GM18951 (cell line): ENCODE results near the gene HAUS8.
"Not testable (repeated sequence)": the region's sequence is repeated elsewhere in the genome, so short reads cannot be mapped to it uniquely, and the experiment has no call there.

Source experiments
- POLR2A ChIP-seq: IDR thresholded peaks from 4 replicates; pipeline ENCODE4 v1.6.1; 2011; ENCODE audit warnings: mild to moderate bottlenecking; ENCODE audit not compliant: insufficient read length, insufficient read depth; ENCODE audit errors: extremely low read depth
- in situ Hi-C: fragments of 300-500 bp; cut with MboI; formaldehyde crosslinking; loops from one replicate; pipeline ENCODE4 v1.12.0; 2022; ENCODE audit warnings: low sequenced_read_pairs, mixed read lengths, inconsistent platforms; ENCODE audit not compliant: unreplicated experiment

The HAUS8 gene

DNA sequence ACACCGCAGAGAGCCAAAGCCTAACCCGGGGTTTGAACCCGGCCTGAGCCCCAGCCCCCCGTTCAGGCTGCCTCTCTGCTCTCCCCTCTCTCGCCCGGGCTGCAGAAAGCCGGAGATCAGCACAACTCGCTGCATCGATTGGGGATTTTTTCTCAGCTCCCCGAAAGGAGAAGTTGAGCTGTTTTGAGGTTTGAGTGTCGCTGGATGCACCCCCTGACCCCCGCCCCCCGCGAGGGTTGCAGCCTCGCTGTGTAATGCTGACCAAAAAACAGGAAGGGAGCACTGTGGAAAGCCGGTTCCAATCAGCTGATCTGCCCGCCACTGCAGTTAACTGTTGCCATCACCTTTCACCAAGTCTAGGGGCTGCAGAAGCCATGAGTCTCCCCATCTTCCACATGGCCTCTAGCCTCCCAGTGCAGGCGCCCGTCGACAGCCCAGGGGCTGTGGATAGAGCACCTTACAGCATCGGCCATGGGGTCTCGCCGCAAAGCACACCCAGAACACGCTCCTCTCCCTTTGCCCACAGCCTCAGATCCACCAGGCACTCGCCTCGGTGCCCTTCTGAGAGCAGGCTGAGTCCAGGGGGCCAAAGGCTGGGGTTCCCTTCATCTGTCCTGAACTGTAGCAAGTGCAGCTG is 34.8 kb upstream of the HAUS8 start:
- in situ Hi-C loops: no loop called here
- TF ChIP-seq POLR2A: no peak

GRCh38 chr19:17109300-17109699 is 34.0 kb upstream of the HAUS8 start:
- no peak for TF ChIP-seq POLR2A
- in situ Hi-C loops: no loop called here

- TF ChIP-seq POLR2A: no peak
- in situ Hi-C loops: no loop called here
These were observed 33.2 kb upstream of the HAUS8 start for GRCh38 chr19:17108453-17108784.

DNA sequence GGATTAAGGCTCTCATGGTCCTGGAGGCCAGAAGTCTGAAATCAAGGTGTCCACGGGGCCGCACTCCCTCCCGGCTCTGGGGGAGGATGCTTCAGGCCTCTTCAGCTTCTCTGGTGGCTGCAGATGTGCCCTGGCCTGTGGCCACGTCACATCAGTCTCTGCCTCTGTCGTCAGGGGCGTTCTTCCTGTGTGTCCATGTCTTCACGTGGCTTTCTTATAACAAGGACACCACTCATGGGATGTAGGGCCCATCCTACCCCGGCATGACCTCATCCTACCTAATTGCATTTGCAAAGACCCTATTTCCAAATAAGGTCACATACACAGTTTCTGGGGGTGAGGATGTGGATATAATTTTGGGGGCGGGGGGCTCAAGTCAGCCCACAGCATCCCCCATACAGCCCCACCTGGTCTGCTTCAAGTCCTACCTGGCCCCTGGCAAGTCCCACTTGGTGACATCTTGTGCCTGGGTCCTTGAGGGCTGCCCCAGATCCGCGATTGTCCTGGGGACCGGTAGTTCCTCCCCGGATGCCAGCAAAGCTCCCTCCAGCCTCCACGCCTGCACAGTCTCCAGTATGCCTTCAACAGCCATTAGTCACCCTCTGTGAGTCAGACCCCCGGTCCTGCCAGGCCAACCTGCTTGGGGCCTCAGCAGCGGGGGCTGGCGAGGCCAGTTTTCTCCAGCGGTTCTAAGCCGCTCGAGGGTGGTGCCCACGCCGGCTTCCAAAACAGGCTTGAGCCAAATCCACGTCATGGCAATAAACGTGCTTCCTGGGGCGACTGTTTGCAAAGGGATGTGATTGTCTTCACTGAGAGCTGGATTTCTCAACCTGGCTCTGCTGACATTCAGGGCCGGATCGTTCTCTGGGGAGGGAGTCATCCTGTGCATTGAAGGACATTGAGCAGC is 32.5 kb upstream of the HAUS8 start:
- TF ChIP-seq POLR2A: no peak
- in situ Hi-C loops: no loop called here

DNA sequence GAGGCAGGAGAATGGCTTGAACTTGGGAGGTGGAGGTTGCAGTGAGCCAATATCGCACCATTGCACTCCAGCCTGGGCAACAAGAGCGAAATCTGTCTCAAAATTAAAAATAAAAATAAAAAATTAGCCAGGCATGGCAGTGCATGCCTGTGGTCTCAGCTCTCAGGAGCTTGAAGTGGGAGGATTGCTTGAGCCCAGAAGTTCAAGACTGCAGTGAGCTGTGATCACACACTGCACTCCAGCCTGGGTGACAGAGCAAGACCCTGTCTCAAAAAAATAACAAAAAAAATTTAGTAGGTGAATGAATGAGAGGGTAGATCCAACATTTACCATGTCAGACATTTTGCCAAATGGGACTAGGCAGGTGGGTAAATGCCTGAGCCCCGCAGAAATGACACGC is 31.7 kb upstream of the HAUS8 start:
- in situ Hi-C loops: not testable (repeated sequence)

DNA sequence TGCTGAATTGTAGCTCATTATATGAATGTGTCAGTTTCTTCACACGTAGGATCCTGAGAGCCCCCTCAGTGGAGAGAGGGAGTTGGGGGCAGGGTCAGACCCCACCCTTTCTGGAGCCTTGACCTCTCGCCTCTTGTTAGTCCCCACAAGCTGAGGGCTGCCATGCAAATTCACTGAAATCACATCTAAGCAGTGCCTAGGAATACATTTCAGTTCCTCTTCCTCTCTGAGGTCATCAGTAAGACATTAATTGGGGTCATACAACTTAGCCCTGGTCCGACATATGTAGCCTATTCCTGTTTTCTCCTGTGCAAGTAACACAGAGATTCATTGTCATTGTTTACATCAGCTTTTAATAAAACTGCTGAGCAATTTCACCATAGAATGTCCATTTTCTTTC is 30.3 kb upstream of the HAUS8 start:
- in situ Hi-C loops: no loop called here
- no peak for TF ChIP-seq POLR2A

- TF ChIP-seq POLR2A: no peak
- in situ Hi-C loops: no loop called here
These were observed 29.4 kb upstream of the HAUS8 start for GRCh38 chr19:17104679-17105078.

DNA sequence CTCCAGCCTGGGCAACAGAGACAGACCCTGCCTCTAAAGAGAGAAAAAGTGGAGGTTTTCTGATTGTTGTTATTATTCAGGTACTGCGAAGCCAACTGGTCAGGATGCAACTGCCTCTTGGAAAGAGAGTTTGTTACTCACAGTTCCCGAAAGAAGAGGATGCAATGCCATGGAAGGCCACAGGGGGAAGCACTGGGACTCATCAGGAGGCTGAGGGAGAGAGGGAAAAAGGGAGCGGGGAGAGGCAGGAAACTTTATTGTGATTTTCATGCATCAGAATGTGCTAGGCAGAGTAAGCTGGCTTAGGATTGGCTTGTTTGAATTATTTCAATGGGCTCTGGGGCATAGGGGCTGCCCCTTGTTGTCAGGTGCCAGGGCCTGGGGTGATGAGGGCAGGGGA is 27.9 kb upstream of the HAUS8 start:
- no peak for TF ChIP-seq POLR2A

DNA sequence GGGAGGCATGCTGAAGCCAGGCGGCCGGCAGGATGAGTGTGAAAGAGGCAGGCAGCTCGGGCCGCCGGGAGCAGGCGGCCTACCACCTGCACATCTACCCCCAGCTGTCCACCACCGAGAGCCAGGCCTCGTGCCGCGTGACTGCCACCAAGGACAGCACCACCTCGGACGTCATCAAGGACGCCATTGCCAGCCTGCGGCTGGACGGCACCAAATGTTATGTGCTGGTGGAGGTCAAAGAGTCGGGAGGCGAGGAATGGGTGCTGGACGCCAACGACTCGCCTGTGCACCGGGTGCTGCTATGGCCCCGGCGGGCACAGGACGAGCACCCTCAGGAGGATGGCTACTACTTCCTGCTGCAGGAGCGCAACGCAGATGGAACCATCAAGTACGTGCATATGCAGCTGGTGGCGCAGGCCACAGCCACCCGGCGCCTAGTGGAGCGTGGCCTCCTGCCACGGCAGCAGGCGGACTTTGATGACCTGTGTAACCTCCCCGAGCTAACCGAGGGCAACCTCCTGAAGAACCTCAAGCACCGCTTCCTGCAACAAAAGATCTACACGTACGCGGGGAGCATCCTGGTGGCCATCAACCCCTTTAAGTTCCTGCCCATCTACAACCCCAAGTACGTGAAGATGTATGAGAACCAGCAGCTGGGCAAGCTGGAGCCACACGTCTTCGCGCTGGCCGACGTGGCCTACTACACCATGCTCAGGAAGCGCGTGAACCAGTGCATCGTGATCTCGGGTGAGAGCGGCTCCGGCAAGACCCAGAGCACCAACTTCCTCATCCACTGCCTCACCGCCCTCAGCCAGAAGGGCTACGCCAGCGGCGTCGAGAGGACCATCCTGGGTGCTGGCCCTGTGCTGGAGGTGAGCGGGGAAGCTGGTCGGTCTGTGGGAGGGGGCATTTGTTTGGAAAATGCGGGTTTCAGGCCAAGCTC is 26.7 kb upstream of the HAUS8 start:
- TF ChIP-seq POLR2A: no peak
- in situ Hi-C loops: no loop called here

More for the DNA sequence above, 27.9 kb upstream of the HAUS8 start:
- in situ Hi-C loops: no loop called here

- in situ Hi-C loops: no loop called here
- TF ChIP-seq POLR2A: no peak
These were observed 23.1 kb upstream of the HAUS8 start for GRCh38 chr19:17098326-17098725.

- TF ChIP-seq POLR2A: no peak
- in situ Hi-C loops: no loop called here
These were observed 22.4 kb upstream of the HAUS8 start for GRCh38 chr19:17097593-17098126.

DNA sequence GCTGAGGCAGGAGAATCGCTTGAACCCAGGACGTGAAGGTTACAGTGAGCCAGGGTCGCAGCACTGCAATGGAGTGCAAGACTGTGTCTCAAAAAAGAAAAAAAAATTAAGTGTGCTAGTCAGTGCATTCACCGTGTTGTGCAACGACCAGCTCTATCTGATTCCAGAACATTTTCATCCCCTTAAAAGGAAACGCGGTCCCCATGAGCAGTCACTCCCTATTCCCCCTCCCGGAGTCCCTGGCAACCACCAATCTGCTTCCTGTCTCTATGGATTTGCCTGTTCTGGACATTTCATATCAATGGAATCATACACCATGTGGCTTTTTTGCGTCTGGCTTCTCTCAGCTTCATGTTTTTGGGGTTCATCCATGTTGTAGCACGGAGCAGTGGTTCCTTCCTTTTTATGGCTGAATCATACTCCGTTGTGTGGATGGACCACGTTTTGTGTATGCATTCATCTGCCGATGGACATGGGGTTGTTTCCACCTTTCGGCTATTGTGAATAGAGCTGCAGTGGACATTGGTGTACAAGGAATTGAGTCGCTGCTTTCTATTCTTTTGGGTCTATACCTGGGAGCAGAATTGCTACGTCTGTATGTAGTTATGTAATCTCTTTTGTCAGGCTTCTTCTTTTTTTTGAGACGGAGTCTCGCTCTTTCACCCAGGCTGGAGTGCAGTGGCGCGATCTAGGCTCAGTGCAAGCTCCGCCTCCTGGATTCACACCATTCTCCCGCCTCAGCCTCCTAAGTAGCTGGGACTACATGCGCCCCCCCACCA is 20.1 kb upstream of the HAUS8 start:
- TF ChIP-seq POLR2A: no peak
- in situ Hi-C loops: no loop called here

- in situ Hi-C loops: not testable (repeated sequence)
These were observed 19.4 kb upstream of the HAUS8 start for GRCh38 chr19:17094694-17095093.
